HUES6 (cell line): Measurements from ENCODE around the gene CBX7.

Experiments used
- H3K27ac ChIP-seq: 2 replicates; pipeline ENCODE4 v1.7.0; 2013; ENCODE audit warnings: low read depth, mild to moderate bottlenecking, low read length, inconsistent platforms
- H3K27me3 ChIP-seq: 2 replicates; pipeline ENCODE4 v1.6.1; 2013; ENCODE audit warnings: low read length; ENCODE audit not compliant: control insufficient read depth, insufficient read depth
- H3K36me3 ChIP-seq: 2 replicates; pipeline ENCODE4 v1.6.1; 2013; ENCODE audit warnings: low read length; ENCODE audit not compliant: control insufficient read depth, insufficient read depth
- H3K4me1 ChIP-seq: 2 replicates; pipeline ENCODE4 v1.6.1; 2013; ENCODE audit warnings: low read length; ENCODE audit not compliant: control insufficient read depth, insufficient read depth
- H3K4me3 ChIP-seq: 2 replicates; pipeline ENCODE4 v1.5.1; 2013; ENCODE audit warnings: low read depth, low read length
- H3K9ac ChIP-seq: one replicate; pipeline ENCODE4 v1.6.1; 2013; ENCODE audit warnings: mild to moderate bottlenecking, low read length
- H3K9me3 ChIP-seq: 2 replicates; pipeline ENCODE4 v1.6.1; 2013; ENCODE audit warnings: low read depth, low read length; ENCODE audit not compliant: control insufficient read depth, insufficient read depth

CBX7 gene

DNA sequence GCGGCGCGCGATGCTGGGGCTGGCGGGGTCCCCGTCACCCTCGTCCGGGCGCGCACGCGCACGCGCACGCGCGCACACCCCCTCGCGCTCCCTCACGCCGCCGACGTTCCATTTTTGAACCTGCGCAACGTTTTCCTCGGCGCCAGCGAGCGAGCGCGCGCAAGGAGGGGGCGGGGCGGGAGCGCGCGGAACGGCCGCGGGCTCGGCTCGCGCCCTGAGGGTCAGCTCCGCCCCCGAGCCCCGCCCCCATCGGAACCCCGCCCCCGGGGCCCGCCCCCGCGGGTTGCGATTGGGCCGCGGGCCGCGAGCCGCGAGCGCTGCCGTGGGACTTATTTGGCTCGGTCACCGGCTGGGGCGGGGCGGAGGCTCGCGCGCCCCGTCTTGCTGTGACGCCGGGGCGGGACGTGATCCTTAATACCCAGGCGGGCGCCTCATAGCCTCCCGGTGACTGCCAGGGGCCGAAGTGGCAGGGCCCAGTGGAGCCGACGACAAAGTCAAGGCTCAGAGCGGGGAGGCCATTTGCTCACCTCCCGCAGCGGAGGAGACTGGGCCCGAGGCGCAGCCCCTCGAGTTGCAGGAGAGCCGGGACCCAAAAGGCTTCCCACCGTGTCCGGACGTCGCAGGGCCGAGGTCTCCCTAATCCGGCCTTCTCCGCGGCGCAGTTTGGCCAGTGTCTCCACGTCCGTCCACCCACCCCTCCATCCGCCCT lies at the start of gene CBX7:
Gene CBX7, minus strand, starts transcription at position 170 of the 709 bp plus-strand sequence. CDS start 236 bp downstream, outside the sequence.
- peak within 1 kb of the TSS; percentile 73 for H3K4me3 ChIP-seq
- H3K36me3 ChIP-seq = no peaks in the 10 kb centered on the region
- H3K4me1 ChIP-seq = peaks cover 16% of the 10 kb centered on the region
- H3K27ac ChIP-seq = no peak within 1 kb of the TSS
- H3K9me3 ChIP-seq = no peaks in the 10 kb centered on the region
- H3K9ac ChIP-seq = peak within 1 kb of the TSS; percentile 72
- H3K27me3 ChIP-seq = peaks cover 35% of the 10 kb centered on the region

GRCh38 chr22:39197578-39197977 lies 45.1 kb upstream of the CBX7 start:
- Histone ChIP-seq H3K4me3 (no peak overlapping the region), H3K4me1 (peaks cover 1% of the 10 kb centered on the region; the same call in 1 of the 2 replicates), H3K9ac (no peak overlapping the region), H3K9me3 (peaks cover 9% of the 10 kb centered on the region), H3K27ac (no peak overlapping the region), H3K27me3 (no peaks in the 10 kb centered on the region), H3K36me3 (no peaks in the 10 kb centered on the region)

GRCh38 chr22:39194098-39194497 lies 41.6 kb upstream of the CBX7 start:
- Histone ChIP-seq H3K9ac (no peak overlapping the region), H3K36me3 (no peaks in the 10 kb centered on the region), H3K4me1 (no peaks in the 10 kb centered on the region), H3K27me3 (no peaks in the 10 kb centered on the region), H3K9me3 (peaks cover 9% of the 10 kb centered on the region), H3K4me3 (no peak overlapping the region), H3K27ac (no peak overlapping the region)

DNA sequence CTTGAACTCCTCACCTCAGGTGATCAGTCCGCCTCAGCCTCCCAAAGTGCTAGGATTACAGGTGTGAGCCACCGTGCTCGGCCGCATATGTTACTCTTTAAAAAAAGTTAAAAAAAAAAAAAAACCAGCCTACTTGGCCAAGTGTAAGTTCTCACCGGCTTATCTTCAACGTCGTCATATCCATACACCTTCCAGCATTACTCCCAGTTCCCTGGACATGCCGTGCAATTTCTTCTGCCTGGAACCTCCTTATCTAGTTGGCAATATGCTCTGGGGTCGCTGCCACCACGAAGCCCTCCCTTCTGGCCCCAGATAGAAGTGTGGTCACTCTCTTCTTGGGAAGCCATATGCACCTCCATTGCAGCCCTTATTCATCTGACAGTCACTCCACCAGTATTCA lies 36.3 kb upstream of the CBX7 start:
- Histone ChIP-seq H3K9ac (no peak overlapping the region), H3K9me3 (peaks cover 9% of the 10 kb centered on the region), H3K36me3 (no peaks in the 10 kb centered on the region), H3K4me1 (peaks cover 11% of the 10 kb centered on the region; the same call in 1 of the 2 replicates), H3K4me3 (no peak overlapping the region), H3K27me3 (no peaks in the 10 kb centered on the region), H3K27ac (no peak overlapping the region)

DNA sequence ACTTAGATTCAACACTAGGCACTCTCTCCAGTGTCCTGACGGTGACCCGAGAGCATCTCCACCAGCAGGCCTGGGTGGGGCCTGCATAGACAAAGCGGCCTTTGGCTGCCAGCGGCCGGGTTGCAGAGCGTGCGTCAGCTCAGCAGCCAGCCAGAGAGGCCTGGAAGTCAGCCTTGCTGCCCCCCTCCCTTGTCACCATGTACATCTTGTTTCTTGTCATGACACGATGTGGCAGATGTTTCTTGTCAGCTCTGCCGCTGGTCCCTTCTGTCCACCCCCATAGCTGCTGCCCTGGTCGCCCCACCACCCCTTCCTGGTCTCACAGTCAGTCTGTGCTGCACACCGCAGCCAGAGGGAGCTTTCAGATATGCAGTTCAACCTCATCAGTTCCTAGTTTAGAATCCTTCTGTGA lies 33.1 kb upstream of the CBX7 start:
- Histone ChIP-seq H3K27ac (no peak overlapping the region), H3K9ac (no peak overlapping the region), H3K36me3 (no peaks in the 10 kb centered on the region), H3K27me3 (no peaks in the 10 kb centered on the region), H3K4me3 (no peak overlapping the region), H3K4me1 (peaks cover 11% of the 10 kb centered on the region), H3K9me3 (peaks cover 22% of the 10 kb centered on the region)

DNA sequence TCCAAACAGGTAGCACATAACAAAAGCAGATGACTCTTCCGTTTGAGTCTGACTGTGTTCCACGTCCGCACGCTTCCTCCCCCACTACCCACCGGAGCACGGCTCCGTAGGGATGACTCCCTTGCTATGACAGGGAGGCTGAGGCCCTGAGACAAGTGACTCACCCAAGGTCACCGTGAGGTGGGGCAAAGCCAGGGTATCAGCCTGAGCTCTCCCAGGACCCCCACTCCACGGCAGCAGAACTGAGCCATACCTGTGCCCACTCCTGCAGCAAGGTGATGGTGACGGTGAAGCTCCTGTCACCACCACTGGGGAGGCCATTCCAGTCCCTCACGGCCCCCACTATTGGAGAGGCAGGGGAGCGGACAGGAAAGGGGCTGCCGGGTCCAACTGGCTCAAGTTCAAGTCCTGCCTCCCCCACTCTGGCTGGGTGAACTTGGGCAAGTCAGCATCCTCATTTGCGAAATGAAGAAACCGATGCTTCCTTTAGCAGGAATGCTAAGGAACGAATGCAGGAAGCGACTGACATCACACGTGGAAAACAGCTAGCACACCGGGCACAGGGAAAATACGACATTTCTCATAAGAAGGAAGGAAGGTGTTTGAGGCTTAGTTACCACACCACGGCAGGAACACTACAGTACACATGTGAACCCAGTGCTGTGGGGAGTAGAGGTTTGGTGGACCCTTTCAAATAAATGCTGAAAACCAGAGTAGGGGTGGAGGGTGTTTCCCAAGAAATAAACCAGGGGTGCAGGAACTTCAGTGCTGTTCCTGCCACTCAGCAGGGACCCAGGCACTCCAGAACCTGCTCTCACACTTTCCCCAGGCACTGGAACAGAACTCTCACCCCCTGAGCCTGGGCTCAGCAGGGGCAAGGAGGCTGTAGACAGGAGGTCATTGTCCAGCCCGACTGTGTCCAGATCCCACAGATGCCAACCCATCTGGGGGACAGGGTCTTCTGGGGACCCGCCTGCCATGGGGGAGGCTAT lies 32.4 kb upstream of the CBX7 start:
- Histone ChIP-seq H3K27me3 (no peaks in the 10 kb centered on the region), H3K9ac (no peak overlapping the region), H3K4me3 (no peak overlapping the region), H3K4me1 (peaks cover 17% of the 10 kb centered on the region), H3K9me3 (peaks cover 22% of the 10 kb centered on the region), H3K36me3 (no peaks in the 10 kb centered on the region), H3K27ac (no peak overlapping the region)

DNA sequence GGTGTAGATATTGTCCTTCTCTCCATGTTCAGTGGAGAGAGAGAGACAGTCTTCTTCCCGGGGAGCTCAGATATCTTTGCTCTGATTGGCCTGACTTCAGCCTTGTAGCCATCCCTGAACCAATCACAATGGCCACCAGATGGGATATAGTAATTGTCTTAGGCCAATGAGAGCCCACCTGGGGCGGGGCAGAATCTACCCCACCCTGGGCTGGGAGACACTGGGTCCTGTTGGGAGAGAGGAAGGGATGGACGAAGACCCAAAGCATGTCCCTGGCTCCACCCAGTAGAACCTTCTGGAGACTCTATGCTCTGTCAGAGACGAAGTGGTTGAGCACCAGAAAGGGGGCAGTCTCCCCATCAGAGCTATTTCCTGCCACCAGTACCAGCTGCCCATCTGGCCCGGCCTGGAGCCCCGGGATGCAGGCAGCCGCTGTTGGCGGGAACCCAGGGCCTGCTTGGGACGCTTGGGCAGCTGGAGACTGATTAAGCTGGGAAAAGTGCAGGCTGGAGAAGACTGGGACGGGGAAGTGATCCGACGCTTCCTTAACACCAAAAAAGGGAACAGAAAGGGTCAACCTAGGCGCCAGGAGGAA lies 31.6 kb upstream of the CBX7 start:
- no peaks in the 10 kb centered on the region for H3K36me3 ChIP-seq
- H3K4me3 ChIP-seq = no peak overlapping the region
- peaks cover 22% of the 10 kb centered on the region for H3K9me3 ChIP-seq
- H3K4me1 ChIP-seq = peaks cover 25% of the 10 kb centered on the region
- H3K9ac ChIP-seq = no peak overlapping the region
- no peak overlapping the region for H3K27ac ChIP-seq
- no peaks in the 10 kb centered on the region for H3K27me3 ChIP-seq

DNA sequence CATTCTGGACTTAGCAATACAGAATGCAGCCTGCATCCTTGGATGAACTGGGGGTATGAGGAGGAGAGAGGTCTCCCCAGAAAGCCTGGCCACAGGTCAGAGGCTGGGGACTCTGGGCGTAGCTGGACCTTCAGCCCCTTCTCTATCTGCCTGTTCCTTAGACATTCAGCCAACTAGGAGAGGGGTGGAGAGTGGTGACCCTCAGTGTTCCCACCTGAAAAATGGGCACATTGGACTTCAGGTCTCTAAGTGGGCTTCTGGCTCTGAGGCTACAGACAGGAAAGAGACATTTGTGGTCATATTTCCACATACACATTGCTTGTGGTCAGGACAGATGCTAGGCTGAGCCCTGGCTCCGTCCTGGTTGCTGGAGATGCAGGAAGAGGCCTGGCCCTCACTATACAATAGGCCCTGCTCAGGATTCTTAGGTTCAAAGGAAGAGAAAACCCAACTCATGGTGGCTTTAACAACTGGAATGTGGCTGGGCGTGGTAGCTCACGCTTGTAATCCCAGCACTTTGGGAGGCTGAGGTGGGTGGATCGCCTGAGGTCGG lies 30.1 kb upstream of the CBX7 start:
- Histone ChIP-seq H3K4me1 (peaks cover 35% of the 10 kb centered on the region), H3K9ac (no peak overlapping the region), H3K36me3 (no peaks in the 10 kb centered on the region), H3K4me3 (no peak overlapping the region), H3K27me3 (no peaks in the 10 kb centered on the region), H3K27ac (no peak overlapping the region), H3K9me3 (peaks cover 22% of the 10 kb centered on the region)

- Histone ChIP-seq H3K27me3 (no peaks in the 10 kb centered on the region), H3K9ac (no peak overlapping the region), H3K4me1 (peaks cover 42% of the 10 kb centered on the region), H3K4me3 (no peak overlapping the region), H3K27ac (no peak overlapping the region), H3K9me3 (peaks cover 18% of the 10 kb centered on the region), H3K36me3 (no peaks in the 10 kb centered on the region)
These were observed 29.3 kb upstream of the CBX7 start for GRCh38 chr22:39181778-39182177.

- H3K36me3 ChIP-seq = no peaks in the 10 kb centered on the region
- no peak overlapping the region for H3K27ac ChIP-seq
- H3K9me3 ChIP-seq = peaks cover 13% of the 10 kb centered on the region
- no peaks in the 10 kb centered on the region for H3K27me3 ChIP-seq
- no peak overlapping the region for H3K9ac ChIP-seq
- no peak overlapping the region for H3K4me3 ChIP-seq
- H3K4me1 ChIP-seq = peaks cover 47% of the 10 kb centered on the region
These were observed 28.9 kb upstream of the CBX7 start for GRCh38 chr22:39181356-39181755.
